Suppressor macrophage (primary cell): ENCODE data around the gene OR5B2.
"Not testable (repeated sequence)": the region's sequence is repeated elsewhere in the genome, so short reads cannot be mapped to it uniquely, and the experiment has no call there.

Experiments used
- DNase-seq, 4 experiments: peaks; one replicate each; pipeline ENCODE4 v3.0.0-alpha.2; 2020 to 2022
- total RNA-seq, 17 experiments: gene quantifications; one replicate each; lab custom pipeline; 2026; ENCODE audit warnings: mixed read lengths in 6 of 17, inconsistent platforms in 3 of 17; lab: John Stamatoyannopoulos, UW

The OR5B2 gene
- 0 to 0.66 (median 0) reads per million in 17 experiments for total RNA-seq

DNA sequence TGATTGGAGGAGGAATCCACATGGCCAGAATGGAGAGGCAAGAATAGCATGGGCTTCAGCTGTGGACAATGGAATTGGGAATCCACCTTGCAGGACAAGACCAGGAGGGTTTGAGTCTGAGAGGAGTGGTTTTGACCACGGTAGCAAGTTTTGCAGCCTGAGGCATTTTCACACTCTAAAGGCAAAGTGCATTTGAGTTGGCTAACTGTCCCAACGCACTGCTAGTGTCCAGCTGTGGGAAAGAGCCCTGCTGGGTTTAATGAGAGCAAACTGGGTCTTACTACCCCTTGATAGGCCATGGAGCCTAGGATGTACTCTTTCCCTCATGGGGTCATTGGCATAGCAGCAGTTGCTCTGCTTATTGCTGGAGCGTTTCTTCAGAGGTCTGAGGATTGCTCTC, at the start of gene OR5B2:
OR5B2 (minus strand) TSS at position 101 of the 400 bp plus-strand sequence. CDS start 4,860 bp downstream, outside the sequence.
- no peak for DNase-seq

DNA sequence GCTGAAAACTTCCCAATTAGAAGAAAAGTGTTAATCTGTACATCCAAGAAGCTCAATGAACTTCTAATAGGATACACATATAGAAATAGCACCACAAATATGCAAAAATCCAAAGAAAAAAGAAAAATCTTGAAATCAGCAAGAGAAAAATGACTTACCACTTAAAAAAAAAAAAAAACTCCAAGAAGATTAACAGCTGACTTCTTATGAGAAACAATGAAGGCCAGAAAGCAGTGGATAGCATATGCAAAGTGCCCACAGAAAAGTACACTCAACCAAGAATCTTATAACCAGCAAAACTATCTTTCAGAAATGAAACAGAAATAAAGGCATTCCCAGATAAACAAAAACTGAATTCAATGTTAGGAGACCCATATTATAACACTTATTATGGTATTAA, 44.0 kb upstream of the OR5B2 start:
- no peak for DNase-seq

- no peak for DNase-seq
Measured at GRCh38 chr11:58466293-58466692, 38.4 kb upstream of the OR5B2 start.

DNA sequence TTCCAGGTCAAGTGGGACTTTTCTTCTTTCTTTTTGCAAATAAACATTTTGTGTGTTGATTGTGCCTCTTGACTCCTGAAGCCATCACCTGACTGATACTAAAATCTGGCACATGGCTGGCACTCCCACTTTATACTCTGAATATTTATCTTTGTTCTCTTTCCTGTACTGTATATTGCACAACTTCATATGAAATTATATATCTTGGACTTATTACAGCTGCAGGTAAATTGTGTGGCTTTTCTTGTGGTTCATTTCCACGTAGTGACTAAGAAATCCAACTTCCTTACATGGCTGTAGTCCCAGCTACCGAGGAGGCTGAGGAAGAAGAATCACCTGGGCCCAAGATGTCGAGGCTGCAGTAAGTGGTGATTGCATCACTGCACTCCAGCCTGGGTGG, 37.8 kb upstream of the OR5B2 start:
- DNase-seq: no peak

DNA sequence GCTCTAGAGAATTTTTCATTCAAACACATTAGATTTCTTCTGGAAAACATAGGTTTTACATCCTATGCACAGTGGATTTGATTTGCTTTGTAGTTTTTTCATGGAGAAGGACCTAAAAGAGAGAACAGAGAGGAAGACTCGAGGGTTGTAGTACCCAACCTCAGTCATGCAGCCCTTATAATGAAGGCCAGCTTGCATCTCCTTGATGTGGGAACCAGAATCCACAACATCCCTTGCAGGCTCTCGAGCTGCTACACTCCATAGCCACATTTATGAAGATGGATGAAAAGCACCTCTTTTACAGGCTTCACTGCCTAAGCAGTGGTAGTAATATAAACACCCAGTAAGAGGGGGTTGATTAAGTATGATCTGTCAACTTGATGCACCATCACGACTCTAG, 23.7 kb upstream of the OR5B2 start:
- DNase-seq: no peak

- no peak for DNase-seq
Measured at GRCh38 chr11:58446294-58446693, 18.4 kb upstream of the OR5B2 start.

- DNase-seq: no peak
Measured at GRCh38 chr11:58444300-58444699, 16.4 kb upstream of the OR5B2 start.

GRCh38 chr11:58442136-58442535, 14.2 kb upstream of the OR5B2 start, which contains the start of gene OR5B12:
Gene OR5B12, minus strand, starts transcription at chr11:58442236. Its CDS starts 2,085 bp downstream, at chr11:58440151.
- no peak for DNase-seq

DNA sequence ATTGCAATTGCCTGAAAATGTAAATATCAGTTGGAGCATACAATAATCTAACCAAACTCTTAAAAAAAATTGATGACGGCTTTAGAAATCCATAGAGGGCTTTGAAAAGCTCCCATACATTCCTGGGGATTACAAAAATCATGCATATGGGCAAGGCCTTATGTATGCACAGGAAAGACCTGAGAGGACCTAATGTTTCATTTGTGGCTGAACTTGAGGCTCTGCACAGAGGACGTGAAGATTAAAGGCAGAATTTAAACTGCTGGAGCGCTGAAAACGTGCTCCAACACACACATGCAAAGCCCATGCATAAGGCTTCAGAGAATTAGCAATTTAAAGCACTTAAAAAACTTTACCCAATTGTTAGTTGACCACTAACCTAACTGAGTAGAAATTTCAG, 10.6 kb upstream of the OR5B2 start:
- DNase-seq: no peak

DNA sequence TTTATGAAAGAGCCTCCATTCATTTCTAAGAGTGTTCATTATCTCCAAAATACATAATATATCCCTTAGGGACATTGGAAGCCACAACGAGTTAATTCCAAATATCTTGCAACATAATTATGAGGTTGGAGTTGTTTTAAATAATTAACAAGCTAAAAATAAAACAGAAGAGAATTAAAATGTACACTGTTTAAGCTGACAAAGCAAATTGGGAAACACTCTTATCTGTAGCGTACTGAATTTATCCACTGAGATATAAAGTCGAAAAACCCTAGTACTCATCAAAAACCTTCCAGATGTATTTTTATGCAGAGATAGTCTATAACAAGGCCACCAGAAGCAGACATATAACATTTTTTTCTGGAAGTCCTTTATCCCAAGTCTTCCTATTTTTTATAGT, 6.3 kb upstream of the OR5B2 start:
- no peak for DNase-seq

- peak in 2 of 4 experiments; percentile 1 to 32 for DNase-seq
Measured at GRCh38 chr11:58433638-58434203, 5.8 kb upstream of the OR5B2 start.

- DNase-seq: no peak
Measured at GRCh38 chr11:58429273-58429672, 1.4 kb upstream of the OR5B2 start.

DNA sequence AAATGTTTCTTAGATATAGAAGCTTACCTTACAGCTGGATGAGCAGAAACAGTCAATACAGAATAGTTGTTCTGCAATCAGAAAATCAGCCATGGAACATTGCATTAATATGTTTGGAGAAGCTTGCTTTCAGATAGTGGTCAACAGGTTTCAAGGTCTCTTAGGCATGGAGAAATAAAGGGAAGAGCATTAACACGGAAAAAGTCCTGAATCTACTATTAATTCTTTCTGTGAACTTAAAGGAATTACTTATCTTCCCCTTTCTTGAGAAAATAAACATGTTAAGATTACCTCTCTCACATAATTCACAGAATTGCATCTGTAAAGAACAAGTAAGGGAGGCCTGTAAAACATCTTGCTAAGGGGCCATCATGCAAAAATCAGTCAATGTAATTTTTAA, 21.1 kb downstream of the OR5B2 start, which contains the start of gene OR5B3:
OR5B3 (minus strand) TSS at position 101 of the 400 bp plus-strand sequence. CDS start 3,465 bp downstream, outside the sequence.
- DNase-seq: no peak

DNA sequence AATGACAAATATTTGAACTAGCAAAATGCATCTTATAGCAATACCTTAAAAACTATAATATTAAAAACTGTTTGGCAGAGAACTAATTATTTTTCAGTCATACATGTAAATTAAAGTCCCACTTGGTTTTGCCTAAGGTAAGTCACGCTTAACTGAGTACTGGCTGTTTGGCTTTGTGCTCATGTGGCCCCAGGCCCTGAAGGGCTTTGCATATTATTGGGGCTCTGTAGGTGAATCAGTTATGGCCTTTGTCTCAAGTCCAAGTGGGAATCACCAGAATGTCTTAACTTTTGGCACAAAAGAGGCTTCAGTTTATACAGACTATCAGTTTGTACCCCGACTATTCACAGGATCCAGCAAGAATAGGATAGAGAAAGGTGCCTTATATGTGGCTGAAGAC, 28.3 kb downstream of the OR5B2 start:
- not testable (repeated sequence) for DNase-seq

DNA sequence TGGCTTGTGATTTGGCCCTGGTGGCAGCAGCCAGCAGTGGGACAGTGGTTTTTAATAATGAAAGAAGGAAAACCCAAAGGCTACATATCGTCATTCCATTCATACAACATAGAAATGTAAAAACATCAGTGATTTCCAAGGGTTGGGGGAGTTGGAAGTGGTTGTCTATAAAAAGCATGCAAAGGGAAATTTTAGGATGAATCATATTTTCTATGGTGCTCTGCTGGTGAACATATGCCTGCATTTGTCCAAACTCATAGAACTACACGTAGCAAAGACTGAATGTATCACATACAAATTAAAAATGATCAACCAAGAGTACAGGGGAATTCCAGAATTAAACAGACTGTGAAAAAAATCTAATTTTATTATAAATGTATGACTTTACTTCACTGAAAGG, 32.3 kb downstream of the OR5B2 start:
- DNase-seq: no peak

GRCh38 chr11:58394195-58394594, 33.7 kb downstream of the OR5B2 start:
- no peak for DNase-seq

DNA sequence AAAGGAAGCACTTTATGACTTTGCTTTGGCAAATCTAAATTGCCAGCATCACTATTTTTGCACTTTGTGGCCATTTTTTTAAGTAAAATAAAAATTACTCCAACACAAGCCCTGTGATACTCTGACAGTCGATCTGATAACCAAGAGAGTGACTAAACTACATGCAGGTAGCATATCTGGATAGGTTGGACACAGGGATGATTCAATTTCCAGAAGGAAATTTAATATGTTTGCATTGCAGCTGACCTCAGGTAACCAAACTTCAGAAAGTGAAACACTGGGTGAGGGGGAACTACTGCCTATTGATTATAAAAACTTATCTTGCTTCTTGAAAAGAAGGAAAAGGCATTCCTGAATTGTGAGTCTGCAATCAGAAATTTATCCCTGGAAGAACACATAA, 35.2 kb downstream of the OR5B2 start:
- no peak for DNase-seq

DNA sequence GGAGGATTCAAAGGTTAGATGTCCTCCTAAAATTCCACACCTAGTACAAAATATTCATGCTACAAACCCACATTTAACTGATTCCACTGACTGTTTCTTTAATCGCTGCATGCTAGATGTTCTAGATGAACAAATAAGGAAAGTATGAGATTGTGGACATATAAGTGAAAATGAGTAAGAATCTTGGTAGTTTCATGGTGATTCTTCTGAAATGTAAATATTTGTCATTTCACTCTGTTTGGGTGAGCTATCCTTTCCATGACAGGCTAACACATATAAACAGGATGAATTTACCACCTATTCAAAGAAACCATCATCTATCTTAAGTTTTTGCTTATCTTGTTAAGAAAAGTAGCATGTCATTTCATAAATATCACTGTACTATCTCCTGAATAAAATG, 36.0 kb downstream of the OR5B2 start:
- no peak for DNase-seq

DNA sequence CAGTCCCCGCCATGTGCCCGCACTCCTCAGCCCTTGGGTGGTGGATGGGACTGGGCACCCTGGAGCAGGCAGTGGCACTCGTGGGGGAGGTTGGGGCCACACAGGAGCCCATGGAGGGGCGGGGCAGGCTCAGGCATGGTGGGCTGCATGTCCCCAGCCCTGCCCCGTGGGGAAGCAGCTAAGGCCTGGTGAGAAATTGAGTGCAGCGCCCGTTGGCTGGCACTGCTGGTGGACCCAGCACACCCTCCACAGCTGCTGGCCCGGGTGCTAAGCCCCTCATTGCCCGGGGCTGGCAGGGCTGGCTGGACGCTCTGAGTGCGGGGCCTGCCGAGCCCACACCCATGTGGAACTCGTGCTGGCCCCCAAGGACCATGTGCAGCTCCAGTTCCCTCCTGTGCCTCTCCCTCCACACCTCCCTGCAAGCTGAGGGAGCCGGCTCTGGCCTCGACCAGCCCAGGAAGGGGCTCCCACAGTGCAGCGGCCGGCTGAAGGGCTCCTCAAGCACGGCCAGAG, 37.3 kb downstream of the OR5B2 start:
- no peak for DNase-seq
